SU-DHL-6 (cell line): ENCODE results near the gene ENAM.

Source experiments
- EZH2phosphoT487 ChIP-seq: fragments of 200-600 bp; sonication (generic), shearing (Covaris generic); conservative IDR thresholded peaks from 2 replicates; pipeline ENCODE4 v1.6.1; 2018; ENCODE audit warnings: mild to moderate bottlenecking, antibody characterized with exemption, low read length, moderate library complexity, mixed read lengths
- TF ChIP-seq, protein P1 (sequence below): fragments of 200-600 bp; sonication (generic); IDR thresholded peaks from one replicate; pipeline ENCODE4 v1.5.1; 2017; ENCODE audit warnings: antibody characterized with exemption, mild to moderate bottlenecking, low read length, moderate library complexity; ENCODE audit not compliant: insufficient read depth, poor library complexity, severe bottlenecking

DNA sequence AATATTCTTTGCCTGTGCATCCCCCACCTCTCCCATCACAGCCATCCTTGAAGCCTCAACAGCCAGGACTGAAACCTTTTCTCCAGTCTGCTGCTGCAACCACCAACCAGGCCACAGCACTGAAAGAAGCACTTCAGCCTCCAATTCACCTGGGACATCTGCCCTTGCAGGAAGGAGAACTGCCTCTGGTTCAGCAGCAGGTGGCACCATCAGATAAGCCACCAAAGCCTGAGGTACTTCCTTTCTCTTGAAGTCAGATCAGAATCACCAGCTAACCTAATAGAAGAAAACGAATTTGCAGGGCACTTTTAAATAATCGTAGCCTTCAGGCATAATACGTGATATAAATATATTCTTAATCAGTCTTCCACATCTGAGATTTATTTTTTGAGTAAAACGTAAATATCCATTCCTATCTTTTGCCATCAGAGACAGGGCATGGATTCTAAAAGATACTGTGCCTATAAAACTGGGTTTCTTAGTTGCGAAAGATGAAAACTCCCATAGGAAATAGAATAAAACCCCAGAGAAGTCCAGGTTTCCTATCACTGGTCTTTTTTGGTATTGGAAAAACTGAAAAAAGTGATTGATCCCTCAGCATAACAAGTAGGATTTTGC, 27.0 kb upstream of the ENAM start:
- TF ChIP-seq, protein P1, sequence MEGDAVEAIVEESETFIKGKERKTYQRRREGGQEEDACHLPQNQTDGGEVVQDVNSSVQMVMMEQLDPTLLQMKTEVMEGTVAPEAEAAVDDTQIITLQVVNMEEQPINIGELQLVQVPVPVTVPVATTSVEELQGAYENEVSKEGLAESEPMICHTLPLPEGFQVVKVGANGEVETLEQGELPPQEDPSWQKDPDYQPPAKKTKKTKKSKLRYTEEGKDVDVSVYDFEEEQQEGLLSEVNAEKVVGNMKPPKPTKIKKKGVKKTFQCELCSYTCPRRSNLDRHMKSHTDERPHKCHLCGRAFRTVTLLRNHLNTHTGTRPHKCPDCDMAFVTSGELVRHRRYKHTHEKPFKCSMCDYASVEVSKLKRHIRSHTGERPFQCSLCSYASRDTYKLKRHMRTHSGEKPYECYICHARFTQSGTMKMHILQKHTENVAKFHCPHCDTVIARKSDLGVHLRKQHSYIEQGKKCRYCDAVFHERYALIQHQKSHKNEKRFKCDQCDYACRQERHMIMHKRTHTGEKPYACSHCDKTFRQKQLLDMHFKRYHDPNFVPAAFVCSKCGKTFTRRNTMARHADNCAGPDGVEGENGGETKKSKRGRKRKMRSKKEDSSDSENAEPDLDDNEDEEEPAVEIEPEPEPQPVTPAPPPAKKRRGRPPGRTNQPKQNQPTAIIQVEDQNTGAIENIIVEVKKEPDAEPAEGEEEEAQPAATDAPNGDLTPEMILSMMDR: peak; percentile 36
- TF ChIP-seq EZH2phosphoT487: no peak
